Large intestine (tissue), 3 donors: Measurements from ENCODE around the gene MSANTD2. TPM values are rescaled to one million over a fixed set of nuclear protein-coding genes. Genes with fewer than 3 reads are reported as not detected.

Experiments used
- DNase-seq, 2 donors: peaks; one replicate each; pipeline versions ENCODE4 v3.0.0 to v3.0.0-alpha.2; 2013
- H3K27ac ChIP-seq: one replicate; pipeline ENCODE4 v1.5.1; 2013; ENCODE audit warnings: low read length
- H3K27me3 ChIP-seq: 2 replicates; pipeline ENCODE4 v1.6.1; 2013; ENCODE audit warnings: low read length; ENCODE audit not compliant: control insufficient read depth, insufficient read depth
- H3K36me3 ChIP-seq: 2 replicates; pipeline ENCODE4 v1.6.1; 2013; ENCODE audit warnings: low read length; ENCODE audit not compliant: control insufficient read depth, insufficient read depth
- H3K4me1 ChIP-seq: one replicate; pipeline ENCODE4 v1.6.1; 2013; ENCODE audit warnings: low read length; ENCODE audit not compliant: control insufficient read depth, insufficient read depth
- H3K4me3 ChIP-seq: one replicate; pipeline ENCODE4 v1.5.1; 2013; ENCODE audit warnings: low read length
- H3K9me3 ChIP-seq: one replicate; pipeline ENCODE4 v1.6.1; 2013; ENCODE audit warnings: mild to moderate bottlenecking, low read depth, low read length, moderate library complexity; ENCODE audit not compliant: control insufficient read depth
- WGBS: methylation state at CpG from one replicate; pipeline ENCODE4 v1.1.5; 2013; ENCODE audit warnings: low lambda C conversion rate; ENCODE audit not compliant: insufficient coverage; 5-methylcytosine and 5-hydroxymethylcytosine counted together
- polyA plus RNA-seq: library from polyadenylated mRNA; unstranded; fragments of 120-200 nt; gene quantifications from one replicate; pipeline ENCODE4 v1.2.1, GENCODE V29; 2013

Gene MSANTD2
- polyA plus RNA-seq, 1 donor: 23.2 TPM

- H3K4me3 ChIP-seq: no peak overlapping the region
- DNase-seq: no peak
- H3K27me3 ChIP-seq: peaks cover 95% of the 10 kb centered on the region
- no peaks in the 10 kb centered on the region for H3K36me3 ChIP-seq
- peaks cover 28% of the 10 kb centered on the region for H3K4me1 ChIP-seq
- WGBS: 55% methylated on average over 2 of the region's 6 CpGs
- H3K27ac ChIP-seq: no peak overlapping the region
- peaks cover 9% of the 10 kb centered on the region for H3K9me3 ChIP-seq
Observed at GRCh38 chr11:124754710-124755109, 45.5 kb downstream of the MSANTD2 start.

GRCh38 chr11:124754309-124754708 lies 45.9 kb downstream of the MSANTD2 start:
- no peak overlapping the region for H3K27ac ChIP-seq
- no peak overlapping the region for H3K4me3 ChIP-seq
- peaks cover 24% of the 10 kb centered on the region for H3K4me1 ChIP-seq
- no peaks in the 10 kb centered on the region for H3K36me3 ChIP-seq
- H3K9me3 ChIP-seq: peaks cover 5% of the 10 kb centered on the region
- no CpG with 5 or more reads among the region's 4 CpGs for WGBS
- peaks cover 95% of the 10 kb centered on the region for H3K27me3 ChIP-seq
- no peak for DNase-seq

- no peak for DNase-seq
- Histone ChIP-seq H3K27ac (no peak overlapping the region), H3K36me3 (no peaks in the 10 kb centered on the region), H3K4me1 (peaks cover 17% of the 10 kb centered on the region), H3K27me3 (peaks cover 95% of the 10 kb centered on the region), H3K9me3 (peaks cover 4% of the 10 kb centered on the region), H3K4me3 (no peak overlapping the region)
- WGBS: no CpG with 5 or more reads among the region's 7 CpGs
Observed at GRCh38 chr11:124753624-124754023, 46.6 kb downstream of the MSANTD2 start.

- Histone ChIP-seq H3K9me3 (peaks cover 4% of the 10 kb centered on the region), H3K4me3 (no peak overlapping the region), H3K4me1 (peaks cover 13% of the 10 kb centered on the region), H3K27ac (no peak overlapping the region), H3K36me3 (no peaks in the 10 kb centered on the region), H3K27me3 (peaks cover 95% of the 10 kb centered on the region)
- no peak for DNase-seq
Observed at GRCh38 chr11:124753205-124753604, 47.0 kb downstream of the MSANTD2 start.

GRCh38 chr11:124752471-124753102 lies 47.6 kb downstream of the MSANTD2 start:
- Histone ChIP-seq H3K4me1 (peaks cover 8% of the 10 kb centered on the region), H3K27ac (no peak overlapping the region), H3K27me3 (peaks cover 95% of the 10 kb centered on the region), H3K9me3 (peaks cover 4% of the 10 kb centered on the region), H3K36me3 (no peaks in the 10 kb centered on the region), H3K4me3 (no peak overlapping the region)
- no CpG with 5 or more reads among the region's 10 CpGs for WGBS
- no peak for DNase-seq

- H3K36me3 ChIP-seq: no peaks in the 10 kb centered on the region
- H3K27me3 ChIP-seq: peaks cover 94% of the 10 kb centered on the region
- no peak within 1 kb of the TSS for H3K27ac ChIP-seq
- peak within 1 kb of the TSS; percentile 14 for H3K4me3 ChIP-seq
- DNase-seq: no peak
- WGBS: no CpG with 5 or more reads among the region's 42 CpGs
- H3K4me1 ChIP-seq: peaks cover 13% of the 10 kb centered on the region
- peaks cover 4% of the 10 kb centered on the region for H3K9me3 ChIP-seq
Observed at GRCh38 chr11:124751741-124752470, 48.3 kb downstream of the MSANTD2 start, which contains the start of gene VSIG2. Gene VSIG2 (minus strand): TSS chr11:124752255. CDS start chr11:124752137, 118 bp downstream.

GRCh38 chr11:124751391-124751740 lies 48.8 kb downstream of the MSANTD2 start:
- no CpG with 5 or more reads among the region's 11 CpGs for WGBS
- Histone ChIP-seq H3K9me3 (peaks cover 4% of the 10 kb centered on the region), H3K27me3 (peaks cover 93% of the 10 kb centered on the region), H3K4me1 (peaks cover 13% of the 10 kb centered on the region), H3K27ac (no peak overlapping the region), H3K36me3 (no peaks in the 10 kb centered on the region), H3K4me3 (no peak overlapping the region)
- no peak for DNase-seq

GRCh38 chr11:124749912-124750311 lies 50.3 kb downstream of the MSANTD2 start:
- DNase-seq: no peak
- Histone ChIP-seq H3K36me3 (no peaks in the 10 kb centered on the region), H3K9me3 (peaks cover 4% of the 10 kb centered on the region), H3K27me3 (peaks cover 97% of the 10 kb centered on the region), H3K4me3 (no peak overlapping the region), H3K27ac (no peak overlapping the region), H3K4me1 (peaks cover 16% of the 10 kb centered on the region)
- no CpG with 5 or more reads among the region's 1 CpG for WGBS

- Histone ChIP-seq H3K9me3 (peaks cover 4% of the 10 kb centered on the region), H3K4me3 (no peak overlapping the region), H3K4me1 (peaks cover 16% of the 10 kb centered on the region), H3K36me3 (no peaks in the 10 kb centered on the region), H3K27me3 (peaks cover 98% of the 10 kb centered on the region), H3K27ac (no peak overlapping the region)
- DNase-seq: no peak
- no CpG with 5 or more reads among the region's 12 CpGs for WGBS
Observed at GRCh38 chr11:124748481-124749343, 51.5 kb downstream of the MSANTD2 start.

GRCh38 chr11:124748100-124748418 lies 52.1 kb downstream of the MSANTD2 start:
- Histone ChIP-seq H3K27ac (no peak overlapping the region), H3K9me3 (peaks cover 4% of the 10 kb centered on the region), H3K4me1 (peaks cover 16% of the 10 kb centered on the region), H3K27me3 (peaks cover 98% of the 10 kb centered on the region), H3K36me3 (no peaks in the 10 kb centered on the region), H3K4me3 (no peak overlapping the region)
- 60% methylated on average over 1 of the region's 7 CpGs for WGBS
- no peak for DNase-seq
